Fibroblast of villous mesenchyme (primary cell): ENCODE results near the gene PAPPA. TPM values are rescaled to one million over a fixed set of nuclear protein-coding genes. Genes with fewer than 3 reads are reported as not detected.

ENCODE experiments used
- DNase-seq: peaks from one replicate; pipeline ENCODE4 v3.0.0-alpha.2; 2010; ENCODE audit warnings: low read depth
- H3K4me3 ChIP-seq: 2 replicates; pipeline ENCODE4 v1.5.1; 2011; ENCODE audit warnings: low read depth, mild to moderate bottlenecking, low read length
- total RNA-seq: library from RNA; depleted of rRNA; stranded (reverse); fragments of >200 nt; gene quantifications from 2 replicates; pipeline ENCODE4 v1.2.3, GENCODE V29; 2012
- TF ChIP-seq, protein P1 (sequence below): IDR thresholded peaks from 2 replicates; pipeline ENCODE4 v1.5.1; 2012; ENCODE audit warnings: low read depth, mild to moderate bottlenecking, low read length; ENCODE audit not compliant: insufficient read depth

PAPPA gene
- total RNA-seq, 1 donor: 104 TPM

DNA sequence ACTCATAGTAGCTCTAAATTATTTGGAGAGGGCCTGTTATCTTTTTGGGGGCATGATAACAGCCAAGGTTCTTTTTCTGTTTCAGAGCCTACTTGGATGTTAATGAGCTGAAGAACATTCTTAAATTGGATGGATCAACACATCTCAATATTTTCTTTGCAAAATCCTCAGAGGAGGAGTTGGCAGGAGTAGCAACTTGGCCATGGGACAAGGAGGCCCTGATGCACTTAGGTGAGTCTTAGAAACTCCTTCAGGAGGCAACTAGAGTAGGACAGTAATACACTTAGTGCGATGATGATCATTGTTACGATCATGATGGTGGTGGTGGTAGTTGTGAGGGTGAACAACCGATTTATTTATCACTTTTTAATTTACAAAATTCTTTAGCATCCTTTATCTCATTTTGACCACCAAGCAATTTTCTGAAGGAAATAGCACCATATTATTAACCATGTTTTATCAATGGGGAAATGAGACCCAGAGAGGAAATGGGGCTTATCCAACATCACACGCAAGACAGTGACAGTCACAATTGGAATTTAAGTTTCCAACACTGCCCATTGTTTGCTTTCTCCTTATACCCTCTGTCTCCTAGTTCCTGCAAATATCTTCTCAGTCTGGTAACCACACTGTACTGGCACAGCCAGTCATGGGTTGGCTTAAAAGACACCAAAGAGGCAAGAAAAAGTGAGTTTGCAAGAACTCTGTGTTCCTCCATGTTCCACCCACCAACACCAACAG is 54.0 kb downstream of the PAPPA start:
- DNase-seq: no peak
- no peak overlapping the region for H3K4me3 ChIP-seq
- TF ChIP-seq, protein P1, sequence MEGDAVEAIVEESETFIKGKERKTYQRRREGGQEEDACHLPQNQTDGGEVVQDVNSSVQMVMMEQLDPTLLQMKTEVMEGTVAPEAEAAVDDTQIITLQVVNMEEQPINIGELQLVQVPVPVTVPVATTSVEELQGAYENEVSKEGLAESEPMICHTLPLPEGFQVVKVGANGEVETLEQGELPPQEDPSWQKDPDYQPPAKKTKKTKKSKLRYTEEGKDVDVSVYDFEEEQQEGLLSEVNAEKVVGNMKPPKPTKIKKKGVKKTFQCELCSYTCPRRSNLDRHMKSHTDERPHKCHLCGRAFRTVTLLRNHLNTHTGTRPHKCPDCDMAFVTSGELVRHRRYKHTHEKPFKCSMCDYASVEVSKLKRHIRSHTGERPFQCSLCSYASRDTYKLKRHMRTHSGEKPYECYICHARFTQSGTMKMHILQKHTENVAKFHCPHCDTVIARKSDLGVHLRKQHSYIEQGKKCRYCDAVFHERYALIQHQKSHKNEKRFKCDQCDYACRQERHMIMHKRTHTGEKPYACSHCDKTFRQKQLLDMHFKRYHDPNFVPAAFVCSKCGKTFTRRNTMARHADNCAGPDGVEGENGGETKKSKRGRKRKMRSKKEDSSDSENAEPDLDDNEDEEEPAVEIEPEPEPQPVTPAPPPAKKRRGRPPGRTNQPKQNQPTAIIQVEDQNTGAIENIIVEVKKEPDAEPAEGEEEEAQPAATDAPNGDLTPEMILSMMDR: no peak

DNA sequence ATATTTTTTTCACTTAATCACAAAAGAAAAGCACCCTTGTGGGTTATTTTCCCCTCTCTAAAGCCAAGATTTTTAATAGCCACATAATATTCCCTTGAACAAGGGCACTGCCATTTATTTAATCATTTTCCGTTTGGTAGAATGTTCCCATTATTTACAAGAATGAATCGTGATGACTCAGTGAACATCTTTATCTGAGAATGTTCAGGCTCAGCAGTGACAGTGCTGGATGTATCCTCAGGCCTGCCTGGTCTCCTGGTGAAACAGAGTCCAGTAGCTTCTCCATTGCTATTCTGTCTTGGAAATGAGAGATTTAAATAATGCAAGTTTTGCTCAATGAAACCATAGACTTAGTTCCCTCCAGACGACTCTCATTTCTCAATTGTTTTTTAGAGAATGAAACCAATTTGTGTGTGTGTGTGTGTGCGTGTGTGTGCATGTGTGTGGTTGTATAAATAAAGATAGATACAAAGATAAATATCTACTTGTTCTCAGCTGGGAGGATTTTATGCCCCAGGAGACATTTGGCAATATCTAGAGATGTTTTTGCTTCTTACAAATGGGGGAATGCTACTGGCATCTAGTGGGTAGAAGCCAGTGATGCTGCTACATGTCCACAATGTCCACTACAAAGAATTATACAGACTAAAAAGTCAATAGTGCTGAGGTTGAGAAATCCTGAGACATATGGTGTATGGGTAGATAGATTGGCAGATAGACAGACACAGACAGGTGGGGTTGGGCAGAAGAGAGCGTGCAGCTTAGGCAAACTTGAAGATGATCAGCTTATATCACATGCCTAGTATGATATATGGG is 55.0 kb downstream of the PAPPA start:
- TF ChIP-seq, protein P1: peak; percentile 42
- DNase-seq: peak; percentile 72
- no peak overlapping the region for H3K4me3 ChIP-seq

DNA sequence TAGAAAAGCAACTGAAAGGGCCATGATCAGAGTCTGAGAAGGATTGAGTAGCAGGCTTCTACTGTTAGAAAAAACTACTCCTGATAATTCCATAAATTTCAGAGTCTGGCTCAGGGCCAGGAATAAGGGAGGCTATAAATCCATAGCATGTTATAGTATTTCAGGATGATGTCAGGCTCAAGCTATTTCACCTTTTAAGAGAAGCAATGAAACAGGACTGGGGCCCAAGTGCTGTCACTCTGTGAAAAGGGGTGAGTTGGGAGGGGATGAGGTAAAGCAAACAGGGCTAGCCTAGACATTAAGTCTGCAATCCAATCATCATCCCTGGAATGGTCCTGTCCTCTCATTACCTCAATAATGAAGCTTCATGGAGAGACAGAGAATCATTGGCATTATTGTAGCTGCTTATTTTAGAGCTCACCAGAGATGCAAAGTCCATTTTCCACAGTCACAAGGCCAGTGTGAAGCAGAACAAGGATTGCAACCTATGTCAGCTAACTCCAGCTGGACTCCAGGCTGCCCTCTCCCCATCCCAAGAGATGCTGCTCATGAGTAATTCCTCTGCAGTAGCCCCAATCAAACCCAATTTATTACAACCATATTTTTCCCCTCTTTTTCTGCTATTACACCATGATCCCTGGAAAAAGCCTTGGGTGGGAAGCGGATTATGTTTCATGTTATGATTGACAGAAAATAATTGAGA is 56.0 kb downstream of the PAPPA start:
- TF ChIP-seq, protein P1: no peak
- no peak for DNase-seq
- H3K4me3 ChIP-seq: no peak overlapping the region

DNA sequence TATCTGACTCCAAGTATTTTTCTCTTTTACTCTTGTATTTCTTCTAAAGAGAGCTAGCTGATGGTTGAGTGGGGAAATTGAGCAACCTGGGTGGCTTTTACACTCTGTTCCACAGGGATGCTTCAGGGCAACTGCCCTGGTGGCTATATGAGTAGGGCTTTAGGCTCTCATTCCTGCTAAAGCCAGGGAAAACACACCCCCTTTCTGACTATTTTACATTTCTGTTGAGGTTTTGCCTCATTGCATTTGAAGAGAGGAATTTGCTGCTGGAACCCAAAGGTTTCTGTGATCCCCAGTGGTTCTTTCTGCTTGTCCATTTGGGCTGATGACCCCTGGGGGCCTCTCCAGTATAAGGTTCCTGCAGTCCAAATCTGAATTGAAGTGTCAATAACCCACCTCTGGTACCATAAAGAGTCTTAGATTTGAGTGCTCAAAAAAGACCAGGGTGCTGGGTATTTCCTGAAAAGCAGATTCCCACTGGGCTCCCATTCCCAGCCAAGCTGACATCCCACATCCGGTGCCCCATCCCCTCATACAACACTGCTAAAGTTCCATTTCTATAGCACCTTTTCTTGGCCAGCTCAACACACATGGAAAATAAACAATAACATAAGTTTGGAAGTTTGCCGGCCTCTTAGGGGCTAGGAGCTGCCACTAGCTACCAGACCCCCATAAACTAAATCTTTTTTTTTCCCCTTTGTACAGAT is 59.5 kb downstream of the PAPPA start:
- TF ChIP-seq, protein P1: no peak
- H3K4me3 ChIP-seq: no peak overlapping the region
- DNase-seq: no peak

DNA sequence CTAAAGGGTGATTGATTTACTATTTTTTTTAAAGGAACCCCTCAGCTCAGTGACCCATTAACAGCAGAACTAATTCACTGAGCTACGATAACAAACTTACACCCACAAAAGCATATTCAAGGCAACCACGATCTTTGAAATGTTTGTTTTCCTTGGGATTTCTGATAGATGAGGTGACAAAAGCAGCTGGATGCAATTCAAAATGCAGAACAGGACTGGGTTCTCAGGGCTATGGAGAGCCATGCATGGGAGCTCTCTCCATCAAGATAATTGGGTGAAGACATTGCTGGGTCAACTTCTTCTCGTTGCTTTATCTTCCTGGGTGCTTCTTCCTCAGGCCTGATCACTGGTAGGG is 60.1 kb downstream of the PAPPA start:
- no peak for DNase-seq
- TF ChIP-seq, protein P1: no peak
- no peak overlapping the region for H3K4me3 ChIP-seq

DNA sequence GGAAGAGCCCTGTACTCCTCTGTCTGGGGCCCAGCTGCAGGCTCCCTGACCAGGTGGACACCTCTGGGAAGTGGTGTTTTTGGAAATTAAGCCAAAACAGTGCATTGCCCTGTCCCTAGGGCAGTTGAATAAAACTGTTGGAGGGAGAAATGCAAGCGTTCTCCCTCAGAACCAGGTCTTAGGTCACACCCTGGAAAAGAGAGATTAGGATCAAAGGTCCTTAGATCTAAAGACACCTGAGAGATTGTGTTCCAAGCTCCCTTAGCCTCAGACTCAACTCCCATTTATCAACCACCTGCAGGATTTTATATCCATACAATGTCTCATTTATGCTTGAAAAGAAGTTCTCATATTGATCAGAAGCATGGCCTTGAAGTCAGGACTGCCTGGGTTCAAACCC is 64.8 kb downstream of the PAPPA start:
- TF ChIP-seq, protein P1: no peak
- no peak overlapping the region for H3K4me3 ChIP-seq
- no peak for DNase-seq
